GM23338 (cell line): ENCODE data around the gene WDR53. TPM values are rescaled to one million over a fixed set of nuclear protein-coding genes. Genes with fewer than 3 reads are reported as not detected.

Experiments
- ATAC-seq: fragments of 200-7000 bp; cut with Tn5 transposase; 3 replicates; pipeline ENCODE4 v1.9.1; 2020
- DNase-seq: peaks from one replicate; pipeline ENCODE4 v3.0.0-alpha.2; 2015; ENCODE audit warnings: low spot score
- H2AFZ ChIP-seq: fragments of 200-600 bp; sonication (generic); 2 replicates; pipeline ENCODE4 v1.8.0; 2016; ENCODE audit warnings: antibody characterized with exemption, mild to moderate bottlenecking, moderate library complexity
- H3F3A ChIP-seq: fragments of 200-600 bp; sonication (generic); replicated peaks from 2 replicates; pipeline ENCODE4 v1.8.0; 2017; ENCODE audit warnings: antibody characterized with exemption, mixed run types, low read depth
- H3K27ac ChIP-seq: fragments of 200-600 bp; sonication (generic); 2 replicates; pipeline ENCODE4 v1.6.1; 2016; ENCODE audit warnings: low read depth
- H3K27me3 ChIP-seq: fragments of 200-600 bp; sonication (generic); 2 replicates; pipeline ENCODE4 v1.8.0; 2016; ENCODE audit warnings: mild to moderate bottlenecking, mixed run types, moderate library complexity; ENCODE audit not compliant: insufficient read depth
- H3K36me3 ChIP-seq: fragments of 200-600 bp; sonication (generic); 2 replicates; pipeline ENCODE4 v1.8.0; 2016; ENCODE audit warnings: mild to moderate bottlenecking; ENCODE audit not compliant: insufficient read depth
- H3K4me1 ChIP-seq: fragments of 200-600 bp; sonication (generic); 2 replicates; pipeline ENCODE4 v1.8.0; 2016; ENCODE audit warnings: mild to moderate bottlenecking, moderate library complexity; ENCODE audit not compliant: insufficient read depth
- H3K4me2 ChIP-seq: fragments of 200-600 bp; sonication (generic); 2 replicates; pipeline ENCODE4 v1.7.1; 2017; ENCODE audit warnings: mixed run types
- H3K4me3 ChIP-seq: fragments of 200-600 bp; sonication (generic); 2 replicates; pipeline ENCODE4 v1.6.1; 2016; ENCODE audit warnings: mixed run types
- H3K79me2 ChIP-seq: fragments of 200-600 bp; sonication (generic); replicated peaks from 2 replicates; pipeline ENCODE4 v1.8.0; 2017; ENCODE audit warnings: mild to moderate bottlenecking; ENCODE audit not compliant: insufficient read depth
- H3K9me2 ChIP-seq: fragments of 200-600 bp; sonication (generic); 2 replicates; pipeline ENCODE4 v1.8.0; 2017; ENCODE audit not compliant: insufficient read depth
- H4K20me1 ChIP-seq: fragments of 200-600 bp; sonication (generic); replicated peaks from 2 replicates; pipeline ENCODE4 v1.8.0; 2017; ENCODE audit warnings: mild to moderate bottlenecking; ENCODE audit not compliant: insufficient read depth
- H3K27ac Mint-ChIP-seq: 2 replicates; pipeline ENCODE4 v1.8.0; 2020; ENCODE audit warnings: inconsistent platforms, mild to moderate bottlenecking, moderate library complexity, mixed read lengths
- H3K27me3 Mint-ChIP-seq: 3 replicates; pipeline ENCODE4 v1.8.0; 2022; ENCODE audit warnings: low read depth, mild to moderate bottlenecking, moderate library complexity, mixed read lengths, inconsistent platforms; ENCODE audit not compliant: insufficient read depth, poor library complexity
- H3K36me3 Mint-ChIP-seq: 3 replicates; pipeline ENCODE4 v1.8.0; 2021; ENCODE audit warnings: low read depth, mild to moderate bottlenecking, inconsistent platforms, moderate library complexity, mixed read lengths
- H3K4me1 Mint-ChIP-seq: 3 replicates; pipeline ENCODE4 v1.8.0; 2020; ENCODE audit warnings: mild to moderate bottlenecking, inconsistent platforms, mixed read lengths
- H3K4me3 Mint-ChIP-seq: 3 replicates; pipeline ENCODE4 v1.8.0; 2021; ENCODE audit warnings: moderate library complexity, mild to moderate bottlenecking, inconsistent platforms, mixed read lengths
- H3K9me3 Mint-ChIP-seq: 3 replicates; pipeline ENCODE4 v1.8.0; 2020; ENCODE audit warnings: moderate library complexity, mild to moderate bottlenecking, inconsistent platforms, mixed read lengths
- CTCF ChIP-seq, 2 experiments: fragments of 200-600 bp in 1 of 2; sonication (generic) in 1 of 2; conservative IDR thresholded peaks; 2 replicates each; pipeline versions ENCODE4 v1.5.1 to v1.6.1; 2016 to 2017; ENCODE audit warnings: antibody characterized with exemption in 2 of 2, low read depth in 2 of 2, mild to moderate bottlenecking in 2 of 2, moderate library complexity in 1 of 2
- EZH2phosphoT487 ChIP-seq: fragments of 200-600 bp; sonication (generic); IDR thresholded peaks from one replicate; pipeline ENCODE4 v1.8.1; 2018; ENCODE audit warnings: antibody characterized with exemption; ENCODE audit not compliant: unreplicated experiment
- JUNB ChIP-seq: IDR thresholded peaks from one replicate; pipeline ENCODE4 v1.6.1; 2016; ENCODE audit warnings: antibody characterized with exemption; ENCODE audit not compliant: unreplicated experiment
- NANOG ChIP-seq: IDR thresholded peaks from 2 replicates; pipeline ENCODE4 v1.6.1; 2016; ENCODE audit warnings: antibody characterized with exemption, borderline replicate concordance
- POLR2AphosphoS5 ChIP-seq: IDR thresholded peaks from 2 replicates; pipeline ENCODE4 v1.6.1; 2016; ENCODE audit warnings: antibody characterized with exemption, low read depth
- REST ChIP-seq: IDR thresholded peaks from one replicate; pipeline ENCODE4 v1.6.1; 2018; ENCODE audit warnings: antibody characterized with exemption; ENCODE audit not compliant: unreplicated experiment
- STAT1 ChIP-seq: IDR thresholded peaks from one replicate; pipeline ENCODE4 v1.6.1; 2016; ENCODE audit warnings: antibody characterized with exemption; ENCODE audit not compliant: unreplicated experiment
- polyA plus RNA-seq: library from polyadenylated mRNA; unstranded; fragments of >200 nt; fragmentation: Nextera tagmentation; extraction: Ambion mirVana; gene quantifications from 2 replicates; pipeline ENCODE4 v1.2.1, GENCODE V29; 2016
- total RNA-seq: library from RNA; depleted of rRNA; stranded (reverse); fragments of >200 nt; shearing (Covaris generic); gene quantifications from 2 replicates; pipeline ENCODE4 v1.2.3, GENCODE V29; 2014
- TF ChIP-seq, protein P1 (sequence below): fragments of 250-450 bp; sonication (Bioruptor Pico); IDR thresholded peaks from 2 replicates; pipeline ENCODE4 v1.5.0; 2020; ENCODE audit warnings: mild to moderate bottlenecking, moderate library complexity
- TF ChIP-seq, protein P2 (sequence below): IDR thresholded peaks from 2 replicates; pipeline ENCODE4 v1.6.1; 2016; ENCODE audit warnings: antibody characterized with exemption

The WDR53 gene
- total and polyA plus RNA-seq, 2 experiments from 2014 or later = 6.8 to 29.7 TPM

- TF ChIP-seq, protein P1, sequence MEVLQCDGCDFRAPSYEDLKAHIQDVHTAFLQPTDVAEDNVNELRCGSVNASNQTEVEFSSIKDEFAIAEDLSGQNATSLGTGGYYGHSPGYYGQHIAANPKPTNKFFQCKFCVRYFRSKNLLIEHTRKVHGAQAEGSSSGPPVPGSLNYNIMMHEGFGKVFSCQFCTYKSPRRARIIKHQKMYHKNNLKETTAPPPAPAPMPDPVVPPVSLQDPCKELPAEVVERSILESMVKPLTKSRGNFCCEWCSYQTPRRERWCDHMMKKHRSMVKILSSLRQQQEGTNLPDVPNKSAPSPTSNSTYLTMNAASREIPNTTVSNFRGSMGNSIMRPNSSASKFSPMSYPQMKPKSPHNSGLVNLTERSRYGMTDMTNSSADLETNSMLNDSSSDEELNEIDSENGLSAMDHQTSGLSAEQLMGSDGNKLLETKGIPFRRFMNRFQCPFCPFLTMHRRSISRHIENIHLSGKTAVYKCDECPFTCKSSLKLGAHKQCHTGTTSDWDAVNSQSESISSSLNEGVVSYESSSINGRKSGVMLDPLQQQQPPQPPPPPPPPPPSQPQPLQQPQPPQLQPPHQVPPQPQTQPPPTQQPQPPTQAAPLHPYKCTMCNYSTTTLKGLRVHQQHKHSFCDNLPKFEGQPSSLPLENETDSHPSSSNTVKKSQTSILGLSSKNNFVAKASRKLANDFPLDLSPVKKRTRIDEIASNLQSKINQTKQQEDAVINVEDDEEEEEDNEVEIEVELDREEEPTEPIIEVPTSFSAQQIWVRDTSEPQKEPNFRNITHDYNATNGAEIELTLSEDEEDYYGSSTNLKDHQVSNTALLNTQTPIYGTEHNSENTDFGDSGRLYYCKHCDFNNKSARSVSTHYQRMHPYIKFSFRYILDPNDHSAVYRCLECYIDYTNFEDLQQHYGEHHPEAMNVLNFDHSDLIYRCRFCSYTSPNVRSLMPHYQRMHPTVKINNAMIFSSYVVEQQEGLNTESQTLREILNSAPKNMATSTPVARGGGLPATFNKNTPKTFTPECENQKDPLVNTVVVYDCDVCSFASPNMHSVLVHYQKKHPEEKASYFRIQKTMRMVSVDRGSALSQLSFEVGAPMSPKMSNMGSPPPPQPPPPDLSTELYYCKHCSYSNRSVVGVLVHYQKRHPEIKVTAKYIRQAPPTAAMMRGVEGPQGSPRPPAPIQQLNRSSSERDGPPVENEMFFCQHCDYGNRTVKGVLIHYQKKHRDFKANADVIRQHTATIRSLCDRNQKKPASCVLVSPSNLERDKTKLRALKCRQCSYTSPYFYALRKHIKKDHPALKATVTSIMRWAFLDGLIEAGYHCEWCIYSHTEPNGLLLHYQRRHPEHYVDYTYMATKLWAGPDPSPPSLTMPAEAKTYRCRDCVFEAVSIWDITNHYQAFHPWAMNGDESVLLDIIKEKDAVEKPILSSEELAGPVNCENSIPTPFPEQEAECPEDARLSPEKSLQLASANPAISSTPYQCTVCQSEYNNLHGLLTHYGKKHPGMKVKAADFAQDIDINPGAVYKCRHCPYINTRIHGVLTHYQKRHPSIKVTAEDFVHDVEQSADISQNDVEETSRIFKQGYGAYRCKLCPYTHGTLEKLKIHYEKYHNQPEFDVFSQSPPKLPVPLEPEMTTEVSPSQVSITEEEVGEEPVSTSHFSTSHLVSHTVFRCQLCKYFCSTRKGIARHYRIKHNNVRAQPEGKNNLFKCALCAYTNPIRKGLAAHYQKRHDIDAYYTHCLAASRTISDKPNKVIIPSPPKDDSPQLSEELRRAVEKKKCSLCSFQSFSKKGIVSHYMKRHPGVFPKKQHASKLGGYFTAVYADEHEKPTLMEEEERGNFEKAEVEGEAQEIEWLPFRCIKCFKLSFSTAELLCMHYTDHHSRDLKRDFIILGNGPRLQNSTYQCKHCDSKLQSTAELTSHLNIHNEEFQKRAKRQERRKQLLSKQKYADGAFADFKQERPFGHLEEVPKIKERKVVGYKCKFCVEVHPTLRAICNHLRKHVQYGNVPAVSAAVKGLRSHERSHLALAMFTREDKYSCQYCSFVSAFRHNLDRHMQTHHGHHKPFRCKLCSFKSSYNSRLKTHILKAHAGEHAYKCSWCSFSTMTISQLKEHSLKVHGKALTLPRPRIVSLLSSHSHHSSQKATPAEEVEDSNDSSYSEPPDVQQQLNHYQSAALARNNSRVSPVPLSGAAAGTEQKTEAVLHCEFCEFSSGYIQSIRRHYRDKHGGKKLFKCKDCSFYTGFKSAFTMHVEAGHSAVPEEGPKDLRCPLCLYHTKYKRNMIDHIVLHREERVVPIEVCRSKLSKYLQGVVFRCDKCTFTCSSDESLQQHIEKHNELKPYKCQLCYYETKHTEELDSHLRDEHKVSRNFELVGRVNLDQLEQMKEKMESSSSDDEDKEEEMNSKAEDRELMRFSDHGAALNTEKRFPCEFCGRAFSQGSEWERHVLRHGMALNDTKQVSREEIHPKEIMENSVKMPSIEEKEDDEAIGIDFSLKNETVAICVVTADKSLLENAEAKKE (CRISPR knock-in tag) = no peak
- TF ChIP-seq JUNB = no peak
These were observed 53.3 kb downstream of the WDR53 start, which contains the start of gene SMCO1 (continued) for GRCh38 chr3:196514913-196515621.

DNA sequence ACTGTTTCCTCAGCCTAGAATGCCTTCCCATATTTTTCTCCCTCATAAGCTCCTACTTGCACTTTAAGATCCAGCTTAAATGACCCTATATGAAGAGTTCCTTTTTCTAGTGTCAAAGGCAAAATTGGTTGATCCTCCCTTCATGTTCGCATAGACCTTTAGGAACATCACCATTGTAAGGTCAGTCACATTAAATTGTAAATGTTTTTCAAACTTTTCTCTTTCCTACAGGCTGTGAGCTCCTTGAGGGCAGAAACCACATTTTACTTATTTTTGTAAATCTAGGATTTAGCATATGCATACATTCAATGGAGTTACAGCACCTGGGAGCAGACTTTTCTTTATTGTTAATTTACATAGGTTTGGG lies 54.0 kb downstream of the WDR53 start:
- Histone ChIP-seq H3K4me1 (no peaks in the 10 kb centered on the region; the same call in 1 of the 2 replicates), H3K4me2 (no peak overlapping the region), H3K27me3 (no peaks in the 10 kb centered on the region; the same call in 1 of the 2 replicates), H3K79me2 (no peaks in the 10 kb centered on the region), H3K27ac (no peak overlapping the region), H3K9me2 (0 out of 2 replicates have a peak, but pooled peaks cover 2% of the 10 kb centered on the region), H3F3A (no peaks in the 10 kb centered on the region), H3K36me3 (0 out of 2 replicates have a peak, but pooled peaks cover 9% of the 10 kb centered on the region), H4K20me1 (no peaks in the 10 kb centered on the region), H2AFZ (no peak overlapping the region), H3K4me3 (no peak overlapping the region)
- peaks cover 2% of the 10 kb centered on the region; the same call in 2 of the 3 replicates for H3K4me1 Mint-ChIP-seq
- H3K36me3 Mint-ChIP-seq = peaks cover 22% of the 10 kb centered on the region; the same call in 2 of the 3 replicates
- ATAC-seq (no peak), DNase-seq (no peak)
- no peak overlapping the region for H3K27ac Mint-ChIP-seq
- no peak for TF ChIP-seq NANOG
- no peak for TF ChIP-seq POLR2AphosphoS5
- TF ChIP-seq STAT1 = no peak
- TF ChIP-seq, protein P2, sequence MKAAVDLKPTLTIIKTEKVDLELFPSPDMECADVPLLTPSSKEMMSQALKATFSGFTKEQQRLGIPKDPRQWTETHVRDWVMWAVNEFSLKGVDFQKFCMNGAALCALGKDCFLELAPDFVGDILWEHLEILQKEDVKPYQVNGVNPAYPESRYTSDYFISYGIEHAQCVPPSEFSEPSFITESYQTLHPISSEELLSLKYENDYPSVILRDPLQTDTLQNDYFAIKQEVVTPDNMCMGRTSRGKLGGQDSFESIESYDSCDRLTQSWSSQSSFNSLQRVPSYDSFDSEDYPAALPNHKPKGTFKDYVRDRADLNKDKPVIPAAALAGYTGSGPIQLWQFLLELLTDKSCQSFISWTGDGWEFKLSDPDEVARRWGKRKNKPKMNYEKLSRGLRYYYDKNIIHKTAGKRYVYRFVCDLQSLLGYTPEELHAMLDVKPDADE = no peak
- TF ChIP-seq EZH2phosphoT487 = no peak
- TF ChIP-seq REST = no peak
- no peak for TF ChIP-seq JUNB
- TF ChIP-seq CTCF (conservative IDR thresholded peaks at IDR 0.05; ENCODE audit: low read depth in 2 of 2) = no peak
- H3K27me3 Mint-ChIP-seq = peaks cover 2% of the 10 kb centered on the region
- no peak overlapping the region for H3K4me3 Mint-ChIP-seq
- H3K9me3 Mint-ChIP-seq = peaks cover 38% of the 10 kb centered on the region
